ENCODE results near the gene HTRA2. TPM values are rescaled to one million over a fixed set of nuclear protein-coding genes. Genes with fewer than 3 reads are reported as not detected.

Gene HTRA2
- total RNA-seq, 1 donor from 2014 or later = 64.1 TPM

GRCh38 chr2:74544634-74545033 is 14.9 kb downstream of the HTRA2 start:
- DNase-seq (ENCODE audit: low spot score) = no peak
- no peak overlapping the region for H3K4me3 Mint-ChIP-seq (ENCODE audit: low read depth)
- H3K9me3 Mint-ChIP-seq = no peaks in the 10 kb centered on the region
- H3K27me3 Mint-ChIP-seq (ENCODE audit: low read depth) = peaks cover 33% of the 10 kb centered on the region
- no peaks in the 10 kb centered on the region for H3K36me3 Mint-ChIP-seq (ENCODE audit: low read depth)
- H3K27ac Mint-ChIP-seq = no peak overlapping the region
- peaks cover 21% of the 10 kb centered on the region for H3K4me1 Mint-ChIP-seq (ENCODE audit: low read depth)
- intact Hi-C loops (cut with micrococcal nuclease) = no loop called here

GRCh38 chr2:74546004-74546403 is 16.3 kb downstream of the HTRA2 start:
- DNase-seq (ENCODE audit: low spot score) = no peak
- no peak overlapping the region for H3K4me3 Mint-ChIP-seq (ENCODE audit: low read depth)
- H3K27ac Mint-ChIP-seq = no peak overlapping the region
- no peaks in the 10 kb centered on the region for H3K36me3 Mint-ChIP-seq (ENCODE audit: low read depth)
- peaks cover 28% of the 10 kb centered on the region for H3K4me1 Mint-ChIP-seq (ENCODE audit: low read depth)
- intact Hi-C loops (cut with micrococcal nuclease) = no loop called here
- no peaks in the 10 kb centered on the region for H3K9me3 Mint-ChIP-seq
- peaks cover 33% of the 10 kb centered on the region for H3K27me3 Mint-ChIP-seq (ENCODE audit: low read depth)

- peaks cover 29% of the 10 kb centered on the region for H3K27me3 Mint-ChIP-seq (ENCODE audit: low read depth)
- no peaks in the 10 kb centered on the region for H3K36me3 Mint-ChIP-seq (ENCODE audit: low read depth)
- H3K4me3 Mint-ChIP-seq (ENCODE audit: low read depth) = peak overlapping the region; percentile 81
- peak overlapping the region; percentile 58 for H3K27ac Mint-ChIP-seq
- no peak for DNase-seq (ENCODE audit: low spot score)
- H3K9me3 Mint-ChIP-seq = no peaks in the 10 kb centered on the region
- H3K4me1 Mint-ChIP-seq (ENCODE audit: low read depth) = peaks cover 37% of the 10 kb centered on the region
- intact Hi-C loops (cut with micrococcal nuclease) = loop anchor here (2.0 kb wide), 1 partner anchor 18 kb away; no protein-coding TSS in a partner anchor
Measured at GRCh38 chr2:74548285-74548899, 18.7 kb downstream of the HTRA2 start.

GRCh38 chr2:74548900-74549826 is 19.4 kb downstream of the HTRA2 start:
- Mint-ChIP-seq H3K36me3 (ENCODE audit: low read depth) (no peaks in the 10 kb centered on the region), H3K27me3 (ENCODE audit: low read depth) (peaks cover 29% of the 10 kb centered on the region), H3K4me1 (ENCODE audit: low read depth) (peaks cover 41% of the 10 kb centered on the region), H3K4me3 (ENCODE audit: low read depth) (peak overlapping the region; percentile 79), H3K27ac (peak overlapping the region; percentile 33), H3K9me3 (no peaks in the 10 kb centered on the region)
- intact Hi-C loops (cut with micrococcal nuclease) = loop anchor here (2.0 kb wide), 1 partner anchor 18 kb away; no protein-coding TSS in a partner anchor
- peak; percentile 31 for DNase-seq (ENCODE audit: low spot score)

GRCh38 chr2:74550231-74550630 is 20.5 kb downstream of the HTRA2 start:
- Mint-ChIP-seq H3K36me3 (ENCODE audit: low read depth) (peaks cover 6% of the 10 kb centered on the region), H3K4me1 (ENCODE audit: low read depth) (peaks cover 41% of the 10 kb centered on the region), H3K27ac (no peak overlapping the region), H3K9me3 (no peaks in the 10 kb centered on the region), H3K4me3 (ENCODE audit: low read depth) (peak overlapping the region; percentile 79), H3K27me3 (ENCODE audit: low read depth) (peaks cover 23% of the 10 kb centered on the region)
- DNase-seq (ENCODE audit: low spot score) = no peak
- intact Hi-C loops (cut with micrococcal nuclease) = no loop called here

GRCh38 chr2:74551530-74551929 is 21.8 kb downstream of the HTRA2 start:
- H3K27me3 Mint-ChIP-seq (ENCODE audit: low read depth) = peaks cover 13% of the 10 kb centered on the region
- intact Hi-C loops (cut with micrococcal nuclease) = no loop called here
- peaks cover 37% of the 10 kb centered on the region for H3K4me1 Mint-ChIP-seq (ENCODE audit: low read depth)
- no peaks in the 10 kb centered on the region for H3K9me3 Mint-ChIP-seq
- no peak for DNase-seq (ENCODE audit: low spot score)
- H3K4me3 Mint-ChIP-seq (ENCODE audit: low read depth) = peak overlapping the region; percentile 17
- peaks cover 15% of the 10 kb centered on the region for H3K36me3 Mint-ChIP-seq (ENCODE audit: low read depth)
- H3K27ac Mint-ChIP-seq = no peak overlapping the region

- intact Hi-C loops (cut with micrococcal nuclease) = no loop called here
- Mint-ChIP-seq H3K9me3 (no peaks in the 10 kb centered on the region), H3K27me3 (ENCODE audit: low read depth) (peaks cover 11% of the 10 kb centered on the region), H3K4me3 (ENCODE audit: low read depth) (peak overlapping the region; percentile 30), H3K4me1 (ENCODE audit: low read depth) (peaks cover 37% of the 10 kb centered on the region), H3K36me3 (ENCODE audit: low read depth) (peaks cover 22% of the 10 kb centered on the region), H3K27ac (peak overlapping the region; percentile 26)
- DNase-seq (ENCODE audit: low spot score) = no peak
Measured at GRCh38 chr2:74551942-74552913, 22.5 kb downstream of the HTRA2 start.

GRCh38 chr2:74552914-74553811 is 23.4 kb downstream of the HTRA2 start:
- intact Hi-C loops (cut with micrococcal nuclease) = no loop called here
- peak overlapping the region; percentile 74 for H3K4me3 Mint-ChIP-seq (ENCODE audit: low read depth)
- H3K9me3 Mint-ChIP-seq = no peaks in the 10 kb centered on the region
- peaks cover 33% of the 10 kb centered on the region for H3K4me1 Mint-ChIP-seq (ENCODE audit: low read depth)
- H3K36me3 Mint-ChIP-seq (ENCODE audit: low read depth) = peaks cover 25% of the 10 kb centered on the region
- H3K27ac Mint-ChIP-seq = peak overlapping the region; percentile 48
- H3K27me3 Mint-ChIP-seq (ENCODE audit: low read depth) = peaks cover 3% of the 10 kb centered on the region
- no peak for DNase-seq (ENCODE audit: low spot score)

GRCh38 chr2:74553892-74554819 is 24.4 kb downstream of the HTRA2 start, which contains the start of the genes DOK1 and LOXL3:
DOK1 (plus strand) TSS chr2:74554720; CDS start chr2:74554755, 35 bp downstream.
LOXL3 (minus strand) TSS chr2:74553942; CDS start chr2:74552634, 1,308 bp downstream.
- H3K4me3 Mint-ChIP-seq (ENCODE audit: low read depth) = peak within 1 kb of the TSS; percentile 97
- H3K36me3 Mint-ChIP-seq (ENCODE audit: low read depth) = peaks cover 25% of the 10 kb centered on the region
- no peaks in the 10 kb centered on the region for H3K9me3 Mint-ChIP-seq
- peaks cover 32% of the 10 kb centered on the region for H3K4me1 Mint-ChIP-seq (ENCODE audit: low read depth)
- peak within 1 kb of the TSS; percentile 96 for H3K27ac Mint-ChIP-seq
- peak; percentile 81 for DNase-seq (ENCODE audit: low spot score)
- intact Hi-C loops (cut with micrococcal nuclease) = loop anchor here (1.0 to 2.0 kb wide), 3 partner anchors 12 to 31 kb away; partner anchors contain the start of genes AUP1 and HTRA2
- H3K27me3 Mint-ChIP-seq (ENCODE audit: low read depth) = no peaks in the 10 kb centered on the region

GRCh38 chr2:74554820-74555531 is 25.2 kb downstream of the HTRA2 start:
- intact Hi-C loops (cut with micrococcal nuclease) = loop anchor here (1.0 to 2.0 kb wide), 3 partner anchors 11 to 30 kb away; partner anchors contain the start of genes AUP1 and HTRA2
- peak overlapping the region; percentile 97 for H3K4me3 Mint-ChIP-seq (ENCODE audit: low read depth)

More at GRCh38 chr2:74554820-74555531, 25.2 kb downstream of the HTRA2 start:
- Mint-ChIP-seq H3K36me3 (ENCODE audit: low read depth) (peaks cover 25% of the 10 kb centered on the region), H3K9me3 (no peaks in the 10 kb centered on the region), H3K27me3 (ENCODE audit: low read depth) (no peaks in the 10 kb centered on the region), H3K4me1 (ENCODE audit: low read depth) (peaks cover 29% of the 10 kb centered on the region), H3K27ac (peak overlapping the region; percentile 96)
- DNase-seq (ENCODE audit: low spot score) = peak; percentile 36

Measured in activated T-helper 2 cell treated with anti-CD3 and anti-CD28 coated beads, Interferon-gamma antibody, Interleukin-2, Interleukin-4, amounts not matched to agents 10 μg/mL and 5 μg/mL and 100 μg/mL, durations not matched to agents 14 hours and 24 hours and 36 hours (primary cell).